ENCODE results near the gene ELAPOR2. TPM values are rescaled to one million over a fixed set of nuclear protein-coding genes. Genes with fewer than 3 reads are reported as not detected.

Gene ELAPOR2, protein sequence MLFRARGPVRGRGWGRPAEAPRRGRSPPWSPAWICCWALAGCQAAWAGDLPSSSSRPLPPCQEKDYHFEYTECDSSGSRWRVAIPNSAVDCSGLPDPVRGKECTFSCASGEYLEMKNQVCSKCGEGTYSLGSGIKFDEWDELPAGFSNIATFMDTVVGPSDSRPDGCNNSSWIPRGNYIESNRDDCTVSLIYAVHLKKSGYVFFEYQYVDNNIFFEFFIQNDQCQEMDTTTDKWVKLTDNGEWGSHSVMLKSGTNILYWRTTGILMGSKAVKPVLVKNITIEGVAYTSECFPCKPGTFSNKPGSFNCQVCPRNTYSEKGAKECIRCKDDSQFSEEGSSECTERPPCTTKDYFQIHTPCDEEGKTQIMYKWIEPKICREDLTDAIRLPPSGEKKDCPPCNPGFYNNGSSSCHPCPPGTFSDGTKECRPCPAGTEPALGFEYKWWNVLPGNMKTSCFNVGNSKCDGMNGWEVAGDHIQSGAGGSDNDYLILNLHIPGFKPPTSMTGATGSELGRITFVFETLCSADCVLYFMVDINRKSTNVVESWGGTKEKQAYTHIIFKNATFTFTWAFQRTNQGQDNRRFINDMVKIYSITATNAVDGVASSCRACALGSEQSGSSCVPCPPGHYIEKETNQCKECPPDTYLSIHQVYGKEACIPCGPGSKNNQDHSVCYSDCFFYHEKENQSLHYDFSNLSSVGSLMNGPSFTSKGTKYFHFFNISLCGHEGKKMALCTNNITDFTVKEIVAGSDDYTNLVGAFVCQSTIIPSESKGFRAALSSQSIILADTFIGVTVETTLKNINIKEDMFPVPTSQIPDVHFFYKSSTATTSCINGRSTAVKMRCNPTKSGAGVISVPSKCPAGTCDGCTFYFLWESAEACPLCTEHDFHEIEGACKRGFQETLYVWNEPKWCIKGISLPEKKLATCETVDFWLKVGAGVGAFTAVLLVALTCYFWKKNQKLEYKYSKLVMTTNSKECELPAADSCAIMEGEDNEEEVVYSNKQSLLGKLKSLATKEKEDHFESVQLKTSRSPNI
- 10 to 100 TPM in 2 of 3 donors, 1 to 10 TPM in 1; 8.0 to 22.4 (median 17.8) TPM for total RNA-seq
- long read RNA-seq, donor 1, full-length matches to known transcripts: 2 of 8 reads
- long read RNA-seq, donor 1, partial matches to known transcripts: 2 of 8 reads
- long read RNA-seq, donor 1, other reads (novel, unspliced or antisense): 4 of 8 reads
- long read RNA-seq, donor 2: 0 reads

DNA sequence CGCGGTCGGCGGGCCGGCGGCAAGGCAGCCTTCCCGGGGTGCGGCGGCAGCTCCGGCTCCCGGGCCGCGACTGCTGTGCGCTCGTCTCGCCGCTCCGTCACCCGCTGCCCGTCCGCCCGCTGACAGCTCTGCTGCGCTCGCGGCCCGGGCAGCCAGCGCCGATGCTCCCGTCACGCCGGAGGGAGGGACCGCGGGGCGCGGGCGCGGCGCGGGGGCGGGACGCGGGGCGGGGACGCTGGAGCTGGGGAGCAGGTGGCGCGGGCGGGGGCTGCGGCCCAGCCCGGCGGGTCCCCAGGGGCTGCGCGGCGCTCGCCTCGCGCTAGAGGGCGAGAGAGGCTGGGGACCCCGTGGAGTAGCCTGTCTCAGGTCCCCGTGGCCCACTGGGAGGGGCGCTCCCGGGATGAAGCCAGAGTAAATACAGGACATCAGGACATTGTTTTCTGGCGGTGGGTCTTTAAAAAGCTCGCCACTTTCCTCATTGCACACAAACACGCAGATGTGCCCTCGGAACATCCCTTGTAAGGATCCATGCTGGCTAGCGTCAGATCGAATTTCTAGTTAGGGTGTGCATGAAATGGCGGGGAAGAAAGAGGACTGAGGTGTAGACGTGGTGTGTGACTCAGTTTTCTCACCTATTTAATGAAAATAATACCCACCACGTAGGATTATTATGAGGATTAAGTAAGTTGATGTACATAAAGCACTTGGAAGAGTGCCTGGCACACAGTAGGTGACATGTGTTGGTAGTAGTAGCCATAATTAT lies at the start of gene ELAPOR2:
Gene ELAPOR2, minus strand, starts transcription at position 130 of the 763 bp plus-strand sequence. CDS start 141 bp downstream, outside the sequence.
- Histone ChIP-seq H3K36me3 (ENCODE audit: low read depth) (no peaks in the 10 kb centered on the region), H3K4me1 (ENCODE audit: low read depth) (peaks cover 10% of the 10 kb centered on the region), H3K9me3 (no peaks in the 10 kb centered on the region), H3K4me3 (peak within 1 kb of the TSS; percentile 44)
- TF ChIP-seq, protein P1, sequence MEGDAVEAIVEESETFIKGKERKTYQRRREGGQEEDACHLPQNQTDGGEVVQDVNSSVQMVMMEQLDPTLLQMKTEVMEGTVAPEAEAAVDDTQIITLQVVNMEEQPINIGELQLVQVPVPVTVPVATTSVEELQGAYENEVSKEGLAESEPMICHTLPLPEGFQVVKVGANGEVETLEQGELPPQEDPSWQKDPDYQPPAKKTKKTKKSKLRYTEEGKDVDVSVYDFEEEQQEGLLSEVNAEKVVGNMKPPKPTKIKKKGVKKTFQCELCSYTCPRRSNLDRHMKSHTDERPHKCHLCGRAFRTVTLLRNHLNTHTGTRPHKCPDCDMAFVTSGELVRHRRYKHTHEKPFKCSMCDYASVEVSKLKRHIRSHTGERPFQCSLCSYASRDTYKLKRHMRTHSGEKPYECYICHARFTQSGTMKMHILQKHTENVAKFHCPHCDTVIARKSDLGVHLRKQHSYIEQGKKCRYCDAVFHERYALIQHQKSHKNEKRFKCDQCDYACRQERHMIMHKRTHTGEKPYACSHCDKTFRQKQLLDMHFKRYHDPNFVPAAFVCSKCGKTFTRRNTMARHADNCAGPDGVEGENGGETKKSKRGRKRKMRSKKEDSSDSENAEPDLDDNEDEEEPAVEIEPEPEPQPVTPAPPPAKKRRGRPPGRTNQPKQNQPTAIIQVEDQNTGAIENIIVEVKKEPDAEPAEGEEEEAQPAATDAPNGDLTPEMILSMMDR (IDR thresholded peaks at IDR 0.05): peak; percentile 18
- intact Hi-C loops (cut with DNase I, micrococcal nuclease): no loop called here
- DNase-seq (peak; percentile 81 to 89 (median 82)), ATAC-seq (peak; percentile 98)

DNA sequence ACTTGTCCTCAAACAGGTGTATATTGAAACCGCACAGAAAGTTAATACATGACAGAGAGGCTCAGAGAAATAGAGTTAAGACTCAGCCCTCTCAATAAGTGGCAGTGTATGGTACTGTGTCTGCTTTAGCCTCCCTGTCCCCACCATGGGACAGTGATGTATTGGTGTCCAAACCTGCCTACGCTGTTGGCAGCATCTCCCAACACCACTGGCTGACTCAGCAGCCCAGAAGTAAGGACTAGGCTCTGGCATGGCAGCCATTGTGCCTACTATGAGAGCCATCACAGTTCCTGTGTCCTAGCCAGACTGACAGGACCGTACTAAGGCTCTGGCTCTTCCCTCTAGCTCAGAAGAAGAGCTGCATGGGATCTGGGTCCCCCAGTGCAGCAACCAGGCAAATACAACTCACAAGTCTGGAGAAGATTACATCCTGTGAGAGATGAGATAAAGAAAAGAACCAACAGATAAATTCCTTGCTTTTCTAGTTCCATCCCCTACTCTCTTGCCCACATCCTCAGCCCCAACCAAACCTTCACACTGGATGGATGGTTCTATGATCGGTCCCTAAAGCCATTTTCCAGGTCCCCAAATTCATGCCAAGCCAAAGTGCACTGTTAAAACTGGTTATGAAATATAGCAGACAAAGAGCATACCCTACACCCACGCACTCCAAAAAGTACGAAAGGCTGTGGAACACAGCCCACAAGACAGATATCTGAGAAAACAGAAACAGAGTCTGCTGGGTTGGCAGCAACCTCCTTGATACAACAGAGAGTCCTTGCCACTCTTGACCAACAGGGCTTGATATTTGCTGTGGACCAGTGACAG lies 48.7 kb upstream of the ELAPOR2 start:
- Histone ChIP-seq H3K4me1 (ENCODE audit: low read depth) (no peaks in the 10 kb centered on the region), H3K4me3 (no peak overlapping the region), H3K36me3 (ENCODE audit: low read depth) (no peaks in the 10 kb centered on the region), H3K9me3 (no peaks in the 10 kb centered on the region)
- DNase-seq (peak in 1 of 3 donors; percentile 12), ATAC-seq (no peak)
- TF ChIP-seq, protein P1 (IDR thresholded peaks at IDR 0.05): no peak
- intact Hi-C loops (cut with DNase I, micrococcal nuclease): no loop called here

DNA sequence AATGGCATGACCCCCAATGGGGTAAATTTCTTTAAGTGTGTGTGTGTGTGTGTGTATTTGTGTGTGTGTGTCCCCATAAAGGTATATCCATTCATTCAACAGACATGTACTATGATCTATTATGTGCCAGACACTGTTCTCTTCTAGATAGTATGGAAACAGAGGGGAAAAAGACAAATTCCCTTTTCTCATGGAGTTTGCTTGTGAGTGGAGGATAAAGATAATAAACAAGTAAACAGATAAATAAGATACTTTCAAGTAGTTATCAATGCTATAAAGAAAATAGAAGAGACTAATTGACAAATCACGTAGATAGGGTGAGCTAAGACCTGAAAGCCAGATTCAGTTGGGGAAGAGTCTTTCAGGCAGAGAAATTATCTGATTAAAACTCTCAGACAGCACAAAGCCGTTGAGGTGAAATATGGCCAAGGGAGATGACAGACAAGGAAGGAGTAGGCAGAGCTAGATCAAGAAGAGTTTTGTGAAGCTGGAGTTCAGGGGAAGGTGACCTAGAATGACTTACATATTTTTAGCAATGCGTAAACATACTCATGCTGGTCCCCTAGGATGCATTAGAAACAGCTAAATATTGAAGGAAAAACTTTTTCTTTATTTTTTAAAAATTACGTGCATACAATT lies 47.6 kb upstream of the ELAPOR2 start:
- ATAC-seq: no peak
- TF ChIP-seq, protein P1 (IDR thresholded peaks at IDR 0.05): no peak
- DNase-seq: no peak
- Histone ChIP-seq H3K4me3 (no peak overlapping the region), H3K9me3 (no peaks in the 10 kb centered on the region), H3K4me1 (ENCODE audit: low read depth) (no peaks in the 10 kb centered on the region), H3K36me3 (ENCODE audit: low read depth) (no peaks in the 10 kb centered on the region)
- intact Hi-C loops (cut with DNase I, micrococcal nuclease): no loop called here

DNA sequence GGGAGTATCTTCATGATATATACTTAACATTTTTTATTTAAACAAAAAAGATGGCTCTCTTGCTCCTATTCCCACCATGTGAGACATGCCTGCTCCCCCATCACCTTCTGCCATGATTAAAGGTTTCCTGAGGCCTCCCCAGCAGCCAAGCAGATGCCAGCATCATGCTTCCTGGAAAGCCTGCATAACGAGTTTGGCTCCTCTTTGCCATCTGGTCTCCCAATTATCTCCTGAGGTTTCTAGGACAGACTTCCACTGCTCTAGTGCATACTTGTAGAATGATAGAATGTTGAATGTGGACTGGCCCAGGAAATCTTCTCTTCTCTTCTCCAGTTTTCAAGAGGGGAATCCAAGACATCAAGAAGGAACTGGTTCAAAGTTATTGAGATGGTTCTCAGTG lies 45.9 kb upstream of the ELAPOR2 start:
- Histone ChIP-seq H3K4me3 (no peak overlapping the region), H3K9me3 (no peaks in the 10 kb centered on the region), H3K4me1 (ENCODE audit: low read depth) (no peaks in the 10 kb centered on the region), H3K36me3 (ENCODE audit: low read depth) (no peaks in the 10 kb centered on the region)
- TF ChIP-seq, protein P1 (IDR thresholded peaks at IDR 0.05): no peak
- no peak for DNase-seq
- no peak for ATAC-seq
- intact Hi-C loops (cut with DNase I, micrococcal nuclease): no loop called here
